ENCODE data around the gene IL2. TPM values are rescaled to one million over a fixed set of nuclear protein-coding genes. Genes with fewer than 3 reads are reported as not detected.
A peak's percentile ranks its signal among the peaks of the same experiment; 100 is the strongest.

The IL2 gene
- total and polyA plus RNA-seq, 7 experiments from 2014 or later = 3.3 TPM; not detected in 6

DNA sequence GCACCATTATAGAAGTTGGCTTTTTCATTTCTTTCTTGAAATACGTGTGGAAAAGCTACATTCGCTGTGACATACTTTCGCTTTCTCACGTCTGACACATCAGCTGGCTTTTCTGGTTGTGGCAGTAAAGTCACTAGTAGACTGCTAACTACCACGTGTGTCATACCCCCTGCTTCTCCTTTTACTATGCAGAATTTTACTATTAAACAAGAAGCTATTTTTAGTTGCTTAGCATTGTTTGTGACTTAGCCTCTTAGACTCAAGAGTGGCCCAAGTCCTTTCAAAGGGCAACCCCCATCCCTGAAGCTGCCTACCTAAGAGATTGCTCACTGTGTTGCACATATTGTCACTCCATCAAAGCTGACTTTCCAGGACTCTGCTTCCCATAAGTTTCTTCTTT is 2.1 kb upstream of the IL2 start:
- peaks cover 0 to 13% (median 0%) of the 10 kb centered on the region in 5 donors for H3K36me3 Mint-ChIP-seq
- CTCF ChIA-PET = interaction anchor here (0.5 kb wide), 1 partner anchor 126 kb away, joined by 3 read pairs; no protein-coding TSS in a partner anchor
- DNase-seq (peak in 6 of 9 donors; percentile 19 to 41 (median 34)), ATAC-seq (peak; percentile 76)
- POLR2A ChIA-PET = interaction anchor here (1.0 to 1.1 kb wide), 2 partner anchors 120 to 275 kb away, joined by 3 to 4 read pairs; no protein-coding TSS in a partner anchor
- H3K4me1 Mint-ChIP-seq = peaks cover 20 to 55% (median 50%) of the 10 kb centered on the region in 7 donors
- no peaks in the 10 kb centered on the region for H3K27me3 Mint-ChIP-seq
- Histone ChIP-seq H3K27ac (ENCODE audit: low read depth, low read length) (no peak overlapping the region), H3K36me3 (ENCODE audit: control insufficient read depth in 2 of 3, insufficient read depth in 3 of 3, low read length in 3 of 3) (no peaks in the 10 kb centered on the region), H3K9me3 (ENCODE audit: control insufficient read depth in 2 of 3, low read length in 3 of 3) (no peaks in the 10 kb centered on the region), H3K27me3 (ENCODE audit: control insufficient read depth in 2 of 2, insufficient read depth in 2 of 2, low read length in 2 of 2) (no peaks in the 10 kb centered on the region), H3K4me1 (ENCODE audit: control insufficient read depth in 2 of 2, insufficient read depth in 2 of 2, low read length in 2 of 2) (peaks cover 25 to 46% of the 10 kb centered on the region in 2 donors), H3K4me3 (ENCODE audit: low read length) (peak overlapping the region; percentile 33)
- peak overlapping the region; percentile 66 to 86 (median 77) for H3K27ac Mint-ChIP-seq
- peak overlapping the region; percentile 74 to 91 (median 86) for H3K4me3 Mint-ChIP-seq
- H3K9me3 Mint-ChIP-seq = peaks cover 0 to 10% (median 0%) of the 10 kb centered on the region in 11 donors
- intact Hi-C loops (cut with micrococcal nuclease) = loop anchor here (1.0 to 10.0 kb wide), 11 partner anchors 44 to 936 kb away; partner anchors contain the start of genes TRPC3 (in 2 of the 2), BLTP1 (in 1 of the 2), NUDT6 (in 1 of the 2) and SPRY1 (in 1 of the 2)

GRCh38 chr4:122453384-122453995 is 3.0 kb downstream of the IL2 start:
- Histone ChIP-seq H3K4me1 (ENCODE audit: control insufficient read depth in 2 of 2, insufficient read depth in 2 of 2, low read length in 2 of 2) (peaks cover 20 to 44% of the 10 kb centered on the region in 2 donors), H3K4me3 (ENCODE audit: low read length) (no peak overlapping the region), H3K27me3 (ENCODE audit: control insufficient read depth in 2 of 2, insufficient read depth in 2 of 2, low read length in 2 of 2) (no peaks in the 10 kb centered on the region), H3K36me3 (ENCODE audit: control insufficient read depth in 2 of 3, insufficient read depth in 3 of 3, low read length in 3 of 3) (no peaks in the 10 kb centered on the region), H3K9me3 (ENCODE audit: control insufficient read depth in 2 of 3, low read length in 3 of 3) (no peaks in the 10 kb centered on the region), H3K27ac (ENCODE audit: low read depth, low read length) (no peak overlapping the region)
- Mint-ChIP-seq H3K36me3 (no peaks in the 10 kb centered on the region), H3K9me3 (no peaks in the 10 kb centered on the region), H3K4me1 (peaks cover 21 to 62% (median 54%) of the 10 kb centered on the region in 7 donors), H3K27ac (peak overlapping the region in 3 of 9 donors; percentile 2 to 73 (median 50)), H3K27me3 (peaks cover 0 to 6% (median 0%) of the 10 kb centered on the region in 5 donors), H3K4me3 (peak overlapping the region in 4 of 10 donors; percentile 2 to 16 (median 8))
- ChIA-PET CTCF (interaction anchor here (0.7 to 1.0 kb wide), 2 partner anchors 145 to 342 kb away, joined by 3 read pairs; no protein-coding TSS in a partner anchor), POLR2A (interaction anchor here (0.6 kb wide), 1 partner anchor 9 kb away, joined by 3 read pairs; no protein-coding TSS in a partner anchor)
- ATAC-seq (no peak), DNase-seq (no peak)
- intact Hi-C loops (cut with micrococcal nuclease) = loop anchor here (5.0 to 10.0 kb wide), 6 partner anchors 99 to 941 kb away; partner anchors contain the start of genes NUDT6 (in 1 of the 2), SPRY1 (in 1 of the 2) and TRPC3 (in 1 of the 2)

- Mint-ChIP-seq H3K4me3 (no peak overlapping the region), H3K27me3 (peaks cover 0 to 6% (median 0%) of the 10 kb centered on the region in 5 donors), H3K4me1 (peaks cover 8 to 37% (median 31%) of the 10 kb centered on the region in 7 donors), H3K27ac (no peak overlapping the region), H3K36me3 (no peaks in the 10 kb centered on the region), H3K9me3 (no peaks in the 10 kb centered on the region)
- Histone ChIP-seq H3K36me3 (ENCODE audit: control insufficient read depth in 2 of 3, insufficient read depth in 3 of 3, low read length in 3 of 3) (no peaks in the 10 kb centered on the region), H3K4me1 (ENCODE audit: control insufficient read depth in 2 of 2, insufficient read depth in 2 of 2, low read length in 2 of 2) (peaks cover 7 to 20% of the 10 kb centered on the region in 2 donors), H3K4me3 (ENCODE audit: low read length) (no peak overlapping the region), H3K27ac (ENCODE audit: low read depth, low read length) (no peak overlapping the region), H3K9me3 (ENCODE audit: control insufficient read depth in 2 of 3, low read length in 3 of 3) (no peaks in the 10 kb centered on the region), H3K27me3 (ENCODE audit: control insufficient read depth in 2 of 2, insufficient read depth in 2 of 2, low read length in 2 of 2) (no peaks in the 10 kb centered on the region)
- intact Hi-C loops (cut with micrococcal nuclease) = loop anchor here (5.0 to 10.0 kb wide), 6 partner anchors 96 to 944 kb away; partner anchors contain the start of genes NUDT6 (in 1 of the 2), SPRY1 (in 1 of the 2) and TRPC3 (in 1 of the 2)
- DNase-seq (peak in 2 of 9 donors; percentile 14 to 23), ATAC-seq (peak; percentile 27)
- POLR2A ChIA-PET = no interaction called here
- CTCF ChIA-PET = no interaction called here
Observed at GRCh38 chr4:122450847-122451246, 5.7 kb downstream of the IL2 start.

- Histone ChIP-seq H3K9me3 (ENCODE audit: control insufficient read depth in 2 of 3, low read length in 3 of 3) (no peaks in the 10 kb centered on the region), H3K4me1 (ENCODE audit: control insufficient read depth in 2 of 2, insufficient read depth in 2 of 2, low read length in 2 of 2) (peaks cover 0 to 10% of the 10 kb centered on the region in 2 donors), H3K4me3 (ENCODE audit: low read length) (no peak overlapping the region), H3K27ac (ENCODE audit: low read depth, low read length) (no peak overlapping the region), H3K27me3 (ENCODE audit: control insufficient read depth in 2 of 2, insufficient read depth in 2 of 2, low read length in 2 of 2) (no peaks in the 10 kb centered on the region), H3K36me3 (ENCODE audit: control insufficient read depth in 2 of 3, insufficient read depth in 3 of 3, low read length in 3 of 3) (no peaks in the 10 kb centered on the region)
- ChIA-PET CTCF (interaction anchor here (1.4 kb wide), 1 partner anchor 143 kb away, joined by 3 read pairs; no protein-coding TSS in a partner anchor), POLR2A (no interaction called here)
- H3K36me3 Mint-ChIP-seq = peaks cover 0 to 5% (median 0%) of the 10 kb centered on the region in 5 donors
- ATAC-seq (peak; percentile 63), DNase-seq (peak in 5 of 9 donors; percentile 34 to 55 (median 48))
- peak overlapping the region in 2 of 9 donors; percentile 6 to 10 for H3K27ac Mint-ChIP-seq
- peaks cover 12 to 44% (median 32%) of the 10 kb centered on the region in 7 donors for H3K4me1 Mint-ChIP-seq
- peaks cover 0 to 6% (median 0%) of the 10 kb centered on the region in 11 donors for H3K9me3 Mint-ChIP-seq
- intact Hi-C loops (cut with micrococcal nuclease) = loop anchor here in 1 of 2 donors (1.0 kb wide), 1 partner anchor 22 kb away; the partner anchor contains the start of gene IL2
- peak overlapping the region in 8 of 10 donors; percentile 13 to 75 (median 56) for H3K4me3 Mint-ChIP-seq
- no peaks in the 10 kb centered on the region for H3K27me3 Mint-ChIP-seq
Observed at GRCh38 chr4:122434285-122434684, 22.2 kb downstream of the IL2 start.

DNA sequence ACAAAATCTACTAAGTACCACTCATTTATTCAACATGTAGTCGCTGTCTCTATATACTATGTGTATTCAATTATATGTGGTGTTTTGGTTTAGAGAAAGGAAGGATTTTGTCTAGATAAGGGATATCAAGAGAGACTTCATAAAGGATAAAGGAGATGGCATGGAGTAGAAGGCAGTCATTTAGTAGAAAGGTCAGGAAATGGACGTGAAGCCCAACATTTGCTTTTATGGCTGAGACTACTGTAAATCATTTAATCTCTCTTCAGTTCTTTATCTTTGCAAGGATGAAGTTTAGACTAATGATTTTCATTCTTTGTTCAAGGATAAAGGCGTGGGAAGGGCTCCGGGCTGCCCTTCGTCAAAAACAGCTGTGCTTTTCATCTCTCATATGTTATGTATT is 25.2 kb downstream of the IL2 start:
- Mint-ChIP-seq H3K4me1 (peaks cover 13 to 44% (median 32%) of the 10 kb centered on the region in 7 donors), H3K36me3 (peaks cover 0 to 5% (median 0%) of the 10 kb centered on the region in 5 donors), H3K9me3 (peaks cover 0 to 7% (median 0%) of the 10 kb centered on the region in 11 donors), H3K27ac (no peak overlapping the region), H3K27me3 (no peaks in the 10 kb centered on the region), H3K4me3 (no peak overlapping the region)
- Histone ChIP-seq H3K9me3 (ENCODE audit: control insufficient read depth in 2 of 3, low read length in 3 of 3) (no peaks in the 10 kb centered on the region), H3K36me3 (ENCODE audit: control insufficient read depth in 2 of 3, insufficient read depth in 3 of 3, low read length in 3 of 3) (no peaks in the 10 kb centered on the region), H3K27ac (ENCODE audit: low read depth, low read length) (no peak overlapping the region), H3K4me1 (ENCODE audit: control insufficient read depth in 2 of 2, insufficient read depth in 2 of 2, low read length in 2 of 2) (peaks cover 0 to 10% of the 10 kb centered on the region in 2 donors), H3K4me3 (ENCODE audit: low read length) (no peak overlapping the region), H3K27me3 (ENCODE audit: control insufficient read depth in 2 of 2, insufficient read depth in 2 of 2, low read length in 2 of 2) (no peaks in the 10 kb centered on the region)
- CTCF ChIA-PET = no interaction called here
- intact Hi-C loops (cut with micrococcal nuclease) = no loop called here
- DNase-seq (no peak), ATAC-seq (no peak)
- POLR2A ChIA-PET = no interaction called here

- Histone ChIP-seq H3K27ac (ENCODE audit: low read depth, low read length) (no peak overlapping the region), H3K4me1 (ENCODE audit: control insufficient read depth in 2 of 2, insufficient read depth in 2 of 2, low read length in 2 of 2) (no peaks in the 10 kb centered on the region), H3K9me3 (ENCODE audit: control insufficient read depth in 2 of 3, low read length in 3 of 3) (peaks cover 0 to 5% (median 4%) of the 10 kb centered on the region in 3 experiments), H3K36me3 (ENCODE audit: control insufficient read depth in 2 of 3, insufficient read depth in 3 of 3, low read length in 3 of 3) (no peaks in the 10 kb centered on the region), H3K27me3 (ENCODE audit: control insufficient read depth in 2 of 2, insufficient read depth in 2 of 2, low read length in 2 of 2) (no peaks in the 10 kb centered on the region), H3K4me3 (ENCODE audit: low read length) (no peak overlapping the region)
- Mint-ChIP-seq H3K9me3 (peaks cover 0 to 23% (median 8%) of the 10 kb centered on the region in 11 donors), H3K4me1 (peaks cover 0 to 1% (median 0%) of the 10 kb centered on the region in 7 donors), H3K27me3 (no peaks in the 10 kb centered on the region), H3K4me3 (no peak overlapping the region), H3K36me3 (peaks cover 0 to 9% (median 3%) of the 10 kb centered on the region in 5 donors), H3K27ac (no peak overlapping the region)
- CTCF ChIA-PET = no interaction called here
- POLR2A ChIA-PET = no interaction called here
- intact Hi-C loops (cut with micrococcal nuclease) = no loop called here
- no peak for DNase-seq
- no peak for ATAC-seq
Observed at GRCh38 chr4:122423246-122423645, 33.3 kb downstream of the IL2 start.

All from naive thymus-derived CD4-positive, alpha-beta T cell (primary cell).